ENCODE measurements around the gene KLF8.

KLF8 gene

DNA sequence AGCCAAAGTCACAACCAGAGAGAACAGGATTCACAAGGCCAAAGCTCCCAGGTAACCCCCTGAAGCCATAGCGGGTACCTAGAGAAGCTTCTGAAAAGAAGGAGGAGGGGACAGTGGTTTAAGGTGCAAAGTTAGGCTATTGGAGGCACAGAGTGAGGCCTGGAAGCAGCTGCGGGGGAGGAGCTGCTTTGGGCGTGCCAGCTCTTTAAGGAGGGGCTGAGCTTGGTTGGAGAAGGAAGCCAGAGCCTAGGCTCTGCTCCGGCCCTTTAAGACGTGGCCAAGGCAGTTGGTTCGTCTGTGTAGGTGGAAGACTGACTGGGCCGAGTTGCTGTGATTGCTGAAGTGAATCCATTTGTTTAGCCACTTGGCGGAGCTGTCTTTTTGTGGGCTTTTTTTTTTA lies 1.5 kb downstream of the KLF8 start:
- H3K4me3 ChIP-seq (ENCODE audit: low read depth in 1 of 2, low read length in 1 of 2), result no peak overlapping the region

DNA sequence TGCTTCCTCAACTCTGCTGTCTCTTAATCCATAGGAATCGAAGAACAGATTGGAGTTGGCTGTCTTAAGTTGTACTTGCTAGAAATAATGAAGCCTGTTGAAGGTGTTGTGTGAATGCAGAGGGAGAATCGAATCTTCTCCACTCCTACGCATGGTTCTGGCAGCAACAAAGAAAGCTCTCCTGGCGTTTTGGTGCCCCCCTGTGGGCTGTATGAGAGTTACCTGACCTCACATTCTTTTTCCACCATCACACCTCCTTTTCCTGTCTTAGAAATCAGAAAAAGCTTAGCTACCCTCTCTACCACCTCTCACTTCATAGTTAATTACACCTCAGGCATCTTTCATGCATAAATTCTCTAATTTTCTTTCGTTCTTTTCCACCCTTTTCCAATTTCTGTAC lies 16.3 kb downstream of the KLF8 start:
- Histone ChIP-seq H3K4me1 (ENCODE audit: control insufficient read depth in 1 of 2, insufficient read depth in 1 of 2, low read depth in 1 of 2, low read length in 1 of 2) (no peaks in the 10 kb centered on the region), H3K4me3 (ENCODE audit: low read depth in 1 of 2, low read length in 1 of 2) (no peak overlapping the region), H3K27ac (no peak overlapping the region), H3K27me3 (no peaks in the 10 kb centered on the region), H3K36me3 (no peaks in the 10 kb centered on the region), H3K9me3 (no peaks in the 10 kb centered on the region)
- TF ChIP-seq, protein P1, sequence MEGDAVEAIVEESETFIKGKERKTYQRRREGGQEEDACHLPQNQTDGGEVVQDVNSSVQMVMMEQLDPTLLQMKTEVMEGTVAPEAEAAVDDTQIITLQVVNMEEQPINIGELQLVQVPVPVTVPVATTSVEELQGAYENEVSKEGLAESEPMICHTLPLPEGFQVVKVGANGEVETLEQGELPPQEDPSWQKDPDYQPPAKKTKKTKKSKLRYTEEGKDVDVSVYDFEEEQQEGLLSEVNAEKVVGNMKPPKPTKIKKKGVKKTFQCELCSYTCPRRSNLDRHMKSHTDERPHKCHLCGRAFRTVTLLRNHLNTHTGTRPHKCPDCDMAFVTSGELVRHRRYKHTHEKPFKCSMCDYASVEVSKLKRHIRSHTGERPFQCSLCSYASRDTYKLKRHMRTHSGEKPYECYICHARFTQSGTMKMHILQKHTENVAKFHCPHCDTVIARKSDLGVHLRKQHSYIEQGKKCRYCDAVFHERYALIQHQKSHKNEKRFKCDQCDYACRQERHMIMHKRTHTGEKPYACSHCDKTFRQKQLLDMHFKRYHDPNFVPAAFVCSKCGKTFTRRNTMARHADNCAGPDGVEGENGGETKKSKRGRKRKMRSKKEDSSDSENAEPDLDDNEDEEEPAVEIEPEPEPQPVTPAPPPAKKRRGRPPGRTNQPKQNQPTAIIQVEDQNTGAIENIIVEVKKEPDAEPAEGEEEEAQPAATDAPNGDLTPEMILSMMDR (IDR thresholded peaks at IDR 0.05), result no peak

More for the DNA sequence above, 1.5 kb downstream of the KLF8 start:
- H3K9me3 ChIP-seq, result no peaks in the 10 kb centered on the region
- TF ChIP-seq, protein P1 (IDR thresholded peaks at IDR 0.05), result no peak
- H3K4me1 ChIP-seq (ENCODE audit: control insufficient read depth in 1 of 2, insufficient read depth in 1 of 2, low read depth in 1 of 2, low read length in 1 of 2), result no peaks in the 10 kb centered on the region
- H3K27me3 ChIP-seq, result peaks cover 42% of the 10 kb centered on the region
- H3K27ac ChIP-seq, result no peak overlapping the region
- no peaks in the 10 kb centered on the region for H3K36me3 ChIP-seq

DNA sequence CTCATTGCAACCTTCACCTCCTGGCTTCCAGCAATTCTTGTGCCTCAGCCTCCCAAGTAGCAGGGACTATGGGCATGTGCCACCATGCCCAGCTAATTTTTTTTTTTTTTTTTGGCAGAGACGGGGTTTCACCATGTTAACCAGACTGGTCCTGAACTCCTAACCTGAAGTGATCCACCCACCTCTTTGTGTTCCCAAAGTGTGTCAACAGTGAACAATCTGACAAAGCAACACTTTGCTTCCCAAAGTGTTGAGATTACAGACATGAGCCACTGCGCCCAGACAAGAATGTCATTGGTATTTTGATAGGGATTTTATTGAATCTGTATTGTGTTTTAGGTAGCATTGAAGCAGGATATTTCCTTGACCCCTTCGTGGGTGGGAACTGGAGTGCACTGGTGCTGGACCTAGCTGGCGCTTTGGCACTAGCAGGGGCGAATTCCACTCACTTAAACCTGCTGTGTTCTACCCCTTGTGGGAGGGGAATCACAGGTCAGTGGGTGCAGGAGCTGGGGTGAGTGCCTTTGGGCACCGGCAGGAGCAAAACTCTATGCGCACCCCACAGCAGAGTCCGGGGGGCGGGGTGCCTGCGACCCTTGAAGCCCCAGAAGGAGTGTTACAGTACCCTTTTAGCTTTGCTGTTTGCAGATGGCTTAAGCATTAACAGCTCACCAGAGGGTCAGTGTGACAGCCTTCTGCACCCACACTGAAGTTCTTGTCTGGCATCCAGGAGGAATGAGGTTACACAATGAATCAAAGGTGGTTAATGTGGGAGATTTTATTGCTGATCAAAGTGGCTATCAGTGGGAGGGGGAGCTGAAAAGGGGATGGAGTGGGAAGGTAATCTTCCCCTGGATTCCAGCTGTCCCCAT lies 21.9 kb downstream of the KLF8 start:
- Histone ChIP-seq H3K9me3 (no peaks in the 10 kb centered on the region), H3K27ac (no peak overlapping the region), H3K27me3 (no peaks in the 10 kb centered on the region), H3K4me1 (ENCODE audit: control insufficient read depth in 1 of 2, insufficient read depth in 1 of 2, low read depth in 1 of 2, low read length in 1 of 2) (no peaks in the 10 kb centered on the region), H3K4me3 (ENCODE audit: low read depth in 1 of 2, low read length in 1 of 2) (no peak overlapping the region), H3K36me3 (no peaks in the 10 kb centered on the region)
- TF ChIP-seq, protein P1 (IDR thresholded peaks at IDR 0.05), result no peak

DNA sequence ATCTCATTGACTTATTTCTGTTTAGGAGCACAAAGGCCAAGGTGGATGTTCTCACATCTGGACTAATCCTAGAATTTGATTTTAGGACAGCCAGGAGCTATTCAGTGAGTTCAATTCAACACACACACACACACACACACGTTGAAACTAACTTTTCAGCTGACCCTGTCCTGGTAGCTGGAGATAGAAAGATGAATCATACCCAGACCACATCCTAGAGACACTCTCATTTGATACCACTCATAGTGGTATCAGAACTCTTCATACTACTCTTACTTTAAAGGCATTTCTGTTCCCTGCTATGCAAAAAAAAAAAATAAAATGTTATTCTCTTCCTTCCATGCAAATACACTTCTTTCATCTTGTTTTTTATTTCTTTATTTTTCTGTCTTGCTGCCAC lies 36.7 kb downstream of the KLF8 start:
- Histone ChIP-seq H3K4me1 (ENCODE audit: control insufficient read depth in 1 of 2, insufficient read depth in 1 of 2, low read depth in 1 of 2, low read length in 1 of 2) (no peaks in the 10 kb centered on the region), H3K9me3 (no peaks in the 10 kb centered on the region), H3K36me3 (no peaks in the 10 kb centered on the region), H3K27ac (no peak overlapping the region), H3K4me3 (ENCODE audit: low read depth in 1 of 2, low read length in 1 of 2) (no peak overlapping the region), H3K27me3 (no peaks in the 10 kb centered on the region)
- TF ChIP-seq, protein P1 (IDR thresholded peaks at IDR 0.05), result no peak

DNA sequence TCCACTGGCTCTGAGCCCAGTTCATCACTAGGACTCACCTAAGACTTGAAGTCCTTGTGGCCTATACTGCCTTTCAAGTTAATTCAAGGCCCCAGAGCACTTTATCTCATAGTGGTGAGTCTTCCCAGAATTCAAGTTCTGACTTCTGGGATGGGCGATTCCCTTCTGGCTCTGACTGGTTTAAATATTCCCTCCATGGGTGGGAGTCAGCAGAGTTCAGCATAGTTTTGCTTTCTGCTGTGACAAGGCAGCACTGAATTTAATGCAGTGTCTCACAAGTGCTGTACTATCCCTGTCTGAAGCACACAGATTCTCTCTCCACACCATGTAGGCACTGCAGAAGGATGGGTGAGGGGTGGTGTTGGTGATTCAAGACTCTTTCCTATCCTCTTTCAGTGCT lies 46.5 kb downstream of the KLF8 start:
- TF ChIP-seq, protein P1 (IDR thresholded peaks at IDR 0.05), result no peak
- Histone ChIP-seq H3K27ac (no peak overlapping the region), H3K36me3 (no peaks in the 10 kb centered on the region), H3K27me3 (no peaks in the 10 kb centered on the region), H3K4me1 (ENCODE audit: control insufficient read depth in 1 of 2, insufficient read depth in 1 of 2, low read depth in 1 of 2, low read length in 1 of 2) (no peaks in the 10 kb centered on the region), H3K4me3 (ENCODE audit: low read depth in 1 of 2, low read length in 1 of 2) (no peak overlapping the region), H3K9me3 (no peaks in the 10 kb centered on the region)
